Astrocyte (in vitro differentiated cells and primary cell): Measurements from ENCODE around the gene SPPL2C.

Source experiments
- CTCF ChIP-seq: IDR thresholded peaks from 2 replicates; pipeline ENCODE4 v1.5.1; 2011; ENCODE audit warnings: low read depth, mild to moderate bottlenecking, inconsistent platforms, low read length, moderate library complexity; ENCODE audit not compliant: insufficient read depth
- EZH2 ChIP-seq: IDR thresholded peaks from 2 replicates; pipeline ENCODE4 v1.6.1; 2012; ENCODE audit warnings: mild to moderate bottlenecking, low read length, inconsistent platforms; ENCODE audit not compliant: insufficient read depth

GRCh38 chr17:45874151-45874550 is 29.5 kb downstream of the SPPL2C start:
- TF ChIP-seq CTCF = no peak
- no peak for TF ChIP-seq EZH2
